Liver (tissue), 9 donors: ENCODE results near the gene SLC6A11. TPM values are rescaled to one million over a fixed set of nuclear protein-coding genes. Genes with fewer than 3 reads are reported as not detected.

Experiments used
- DNase-seq: peaks from one replicate; pipeline ENCODE4 v3.0.0-alpha.2; 2017; ENCODE audit warnings: low spot score
- H3K27ac ChIP-seq, 2 donors: one replicate each; pipeline ENCODE4 v1.7.0; 2013; ENCODE audit warnings: inconsistent platforms in 2 of 2, low read length in 2 of 2, control low read depth in 1 of 2, low read depth in 1 of 2, mild to moderate bottlenecking in 1 of 2
- H3K27me3 ChIP-seq, 4 donors: one replicate each; pipeline versions ENCODE4 v1.6.1 to v1.7.0; 2013; ENCODE audit warnings: low read length in 3 of 4, inconsistent platforms in 1 of 4, mild to moderate bottlenecking in 1 of 4, moderate library complexity in 1 of 4; ENCODE audit not compliant: control insufficient read depth in 4 of 4, insufficient read depth in 4 of 4
- H3K36me3 ChIP-seq, 4 donors: one replicate each; pipeline versions ENCODE4 v1.6.1 to v1.7.0; 2013; ENCODE audit warnings: low read length in 3 of 4, mild to moderate bottlenecking in 3 of 4, low read depth in 1 of 4, moderate library complexity in 1 of 4; ENCODE audit not compliant: control insufficient read depth in 4 of 4, insufficient read depth in 3 of 4
- H3K4me1 ChIP-seq, 4 donors: one replicate each; pipeline versions ENCODE4 v1.6.1 to v1.7.0; 2013; ENCODE audit warnings: low read length in 3 of 4, mild to moderate bottlenecking in 3 of 4, moderate library complexity in 1 of 4; ENCODE audit not compliant: control insufficient read depth in 4 of 4, insufficient read depth in 4 of 4
- H3K4me3 ChIP-seq, 3 donors: one replicate each; pipeline versions ENCODE4 v1.6.1 to v1.7.0; 2013; ENCODE audit warnings: low read length in 3 of 3, control low read depth in 1 of 3, low read depth in 1 of 3, mild to moderate bottlenecking in 1 of 3
- H3K9ac ChIP-seq, 2 donors: one replicate each; pipeline ENCODE4 v1.7.0; 2013; ENCODE audit warnings: low read length in 2 of 2, mild to moderate bottlenecking in 2 of 2, moderate library complexity in 2 of 2, control low read depth in 1 of 2, low read depth in 1 of 2
- H3K9me3 ChIP-seq, 4 donors: one replicate each; pipeline versions ENCODE4 v1.6.1 to v1.7.0; 2013; ENCODE audit warnings: low read length in 3 of 4; ENCODE audit not compliant: control insufficient read depth in 4 of 4
- EGR1 ChIP-seq, 2 donors: IDR thresholded peaks; 2 replicates each; pipeline ENCODE4 v1.6.1; 2016 to 2018; ENCODE audit warnings: antibody characterized with exemption in 2 of 2, low read depth in 2 of 2
- FOXA1 ChIP-seq: IDR thresholded peaks from 2 replicates; pipeline ENCODE4 v1.6.1; 2016; ENCODE audit warnings: antibody characterized with exemption
- FOXA2 ChIP-seq: IDR thresholded peaks from 2 replicates; pipeline ENCODE4 v1.6.1; 2016; ENCODE audit warnings: antibody characterized with exemption
- GABPA ChIP-seq, 2 donors: IDR thresholded peaks in 1 of 2; conservative IDR thresholded peaks in 1 of 2; 2 replicates each; pipeline ENCODE4 v1.6.1; 2016; ENCODE audit warnings: antibody characterized with exemption in 2 of 2, mild to moderate bottlenecking in 1 of 2, moderate library complexity in 1 of 2
- HNF4A ChIP-seq, 2 donors: conservative IDR thresholded peaks; 2 replicates each; pipeline ENCODE4 v1.6.1; 2016; ENCODE audit warnings: antibody characterized with exemption in 2 of 2, mild to moderate bottlenecking in 2 of 2
- HNF4G ChIP-seq: IDR thresholded peaks from 2 replicates; pipeline ENCODE4 v1.6.1; 2016; ENCODE audit warnings: antibody characterized with exemption
- JUND ChIP-seq, 2 donors: IDR thresholded peaks; 2 replicates each; pipeline ENCODE4 v1.6.1; 2016; ENCODE audit warnings: antibody characterized with exemption in 2 of 2
- NR2F2 ChIP-seq: IDR thresholded peaks from 2 replicates; pipeline ENCODE4 v1.6.1; 2016; ENCODE audit warnings: antibody characterized with exemption
- RAD21 ChIP-seq, 2 donors: IDR thresholded peaks; 2 replicates each; pipeline ENCODE4 v1.6.1; 2016; ENCODE audit warnings: antibody characterized with exemption in 2 of 2, mild to moderate bottlenecking in 2 of 2
- RXRA ChIP-seq, 2 donors: IDR thresholded peaks; 2 replicates each; pipeline ENCODE4 v1.6.1; 2017 to 2018; ENCODE audit warnings: antibody characterized with exemption in 2 of 2, mild to moderate bottlenecking in 1 of 2
- SP1 ChIP-seq: IDR thresholded peaks from 2 replicates; pipeline ENCODE4 v1.6.1; 2018; ENCODE audit warnings: antibody characterized with exemption, mild to moderate bottlenecking
- TAF1 ChIP-seq: conservative IDR thresholded peaks from 2 replicates; pipeline ENCODE4 v1.6.1; 2016; ENCODE audit warnings: antibody characterized with exemption, mild to moderate bottlenecking
- YY1 ChIP-seq: IDR thresholded peaks from 2 replicates; pipeline ENCODE4 v1.6.1; 2016; ENCODE audit warnings: antibody characterized with exemption, mild to moderate bottlenecking
- WGBS: extraction: QIAGEN DNeasy Blood & Tissue Kit; methylation state at CpG from one replicate; pipeline ENCODE4 v1.1.7; 2013; 5-methylcytosine and 5-hydroxymethylcytosine counted together
- polyA plus RNA-seq, 2 donors: library from polyadenylated mRNA; stranded (reverse) in 1 of 2; unstranded in 1 of 2; fragments of 200-250 nt in 1 of 2; fragments of >200 nt in 1 of 2; fragmentation: Nextera tagmentation in 1 of 2; extraction: Ambion mirVana in 1 of 2; gene quantifications; one replicate each; pipeline versions ENCODE4 v1.2.1 to v1.2.3, GENCODE V29; 2013 to 2015
- total RNA-seq, 2 donors: library from RNA; depleted of rRNA; stranded (reverse); fragments of >200 nt; gene quantifications; one replicate each; pipeline ENCODE4 v1.2.3, GENCODE V29; 2014
- TF ChIP-seq, protein P1 (sequence below): IDR thresholded peaks from 2 replicates; pipeline ENCODE4 v1.6.1; 2016; ENCODE audit warnings: antibody characterized with exemption, mild to moderate bottlenecking
- TF ChIP-seq, protein P2 (sequence below): IDR thresholded peaks from 2 replicates; pipeline ENCODE4 v1.6.1; 2016; ENCODE audit warnings: antibody characterized with exemption
- TF ChIP-seq, protein P3 (sequence below): IDR thresholded peaks from 2 replicates; pipeline ENCODE4 v1.6.1; 2016; ENCODE audit warnings: antibody characterized with exemption
- TF ChIP-seq, protein P4 (sequence below): fragments of 150-350 bp; IDR thresholded peaks from 2 replicates; pipeline ENCODE4 v1.5.1; 2017; ENCODE audit warnings: improper control_type of control experiment, low read depth, low read length; ENCODE audit not compliant: missing input control
- TF ChIP-seq, protein P5 (sequence below): IDR thresholded peaks from 2 replicates; pipeline ENCODE4 v1.6.1; 2016; ENCODE audit warnings: antibody characterized with exemption
- donor health status: healthy.
- donor health status: healthy.
- donor health status: healthy.
- donor health status: healthy.
- donor health status: healthy.

SLC6A11 gene
- total and polyA plus RNA-seq, 4 donors: under 0.01 to 7.1 (median 0.01) TPM; not detected in 1

DNA sequence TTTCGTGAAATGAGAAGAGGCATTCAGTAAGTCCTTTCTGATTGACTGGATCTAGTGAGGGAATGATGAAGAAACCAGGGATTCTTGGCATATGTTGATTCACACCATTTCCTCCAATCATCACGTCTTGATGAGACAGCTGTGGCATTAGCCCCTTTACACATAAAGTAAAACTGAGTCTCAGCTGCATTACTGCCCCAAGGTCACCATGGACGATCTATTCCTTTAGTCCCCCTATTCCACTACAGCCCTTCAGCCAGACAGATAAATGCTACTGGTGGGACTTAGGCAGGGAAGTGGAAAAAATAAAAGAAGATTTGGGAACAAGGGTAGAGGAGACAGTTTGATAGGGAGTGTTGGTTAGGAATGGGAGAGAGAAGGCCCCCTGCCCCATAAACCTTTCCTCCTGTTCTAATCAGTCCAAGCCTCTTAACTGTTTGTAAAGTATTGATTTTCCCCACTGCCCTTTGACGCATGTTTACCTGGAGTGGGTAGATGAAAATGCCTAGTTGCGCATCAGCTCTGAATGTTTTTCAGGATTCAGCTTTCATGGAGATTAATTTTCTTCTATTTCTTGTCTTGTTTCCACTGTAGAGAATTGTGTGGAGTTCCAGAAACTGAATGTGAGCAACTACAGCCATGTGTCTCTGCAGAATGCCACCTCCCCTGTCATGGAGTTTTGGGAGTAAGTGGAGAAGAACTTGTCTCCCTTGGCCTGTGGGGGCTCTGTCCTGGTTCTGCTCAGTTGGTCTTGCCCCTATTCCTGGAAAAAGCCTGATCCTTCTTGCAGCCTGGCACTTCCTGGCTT, 6.9 kb downstream of the SLC6A11 start:
- Histone ChIP-seq H3K36me3 (no peaks in the 10 kb centered on the region), H3K4me3 (no peak overlapping the region), H3K9ac (no peak overlapping the region), H3K4me1 (no peaks in the 10 kb centered on the region), H3K9me3 (peaks cover 0 to 3% (median 0%) of the 10 kb centered on the region in 4 donors), H3K27ac (no peak overlapping the region), H3K27me3 (no peaks in the 10 kb centered on the region)
- DNase-seq: no peak
- WGBS: 56% methylated on average over 5 of the region's 5 CpGs
- TF ChIP-seq RXRA (IDR thresholded peaks at IDR 0.05): no peak
- no peak for TF ChIP-seq RAD21 (IDR thresholded peaks at IDR 0.05)
- TF ChIP-seq YY1: no peak
- TF ChIP-seq GABPA (IDR thresholded peaks at IDR 0.05 in 1 of 2, conservative IDR thresholded peaks at IDR 0.05 in 1 of 2): no peak
- TF ChIP-seq HNF4G: no peak
- no peak for TF ChIP-seq TAF1
- no peak for TF ChIP-seq FOXA2
- no peak for TF ChIP-seq HNF4A (conservative IDR thresholded peaks at IDR 0.05)
- TF ChIP-seq, protein P1, sequence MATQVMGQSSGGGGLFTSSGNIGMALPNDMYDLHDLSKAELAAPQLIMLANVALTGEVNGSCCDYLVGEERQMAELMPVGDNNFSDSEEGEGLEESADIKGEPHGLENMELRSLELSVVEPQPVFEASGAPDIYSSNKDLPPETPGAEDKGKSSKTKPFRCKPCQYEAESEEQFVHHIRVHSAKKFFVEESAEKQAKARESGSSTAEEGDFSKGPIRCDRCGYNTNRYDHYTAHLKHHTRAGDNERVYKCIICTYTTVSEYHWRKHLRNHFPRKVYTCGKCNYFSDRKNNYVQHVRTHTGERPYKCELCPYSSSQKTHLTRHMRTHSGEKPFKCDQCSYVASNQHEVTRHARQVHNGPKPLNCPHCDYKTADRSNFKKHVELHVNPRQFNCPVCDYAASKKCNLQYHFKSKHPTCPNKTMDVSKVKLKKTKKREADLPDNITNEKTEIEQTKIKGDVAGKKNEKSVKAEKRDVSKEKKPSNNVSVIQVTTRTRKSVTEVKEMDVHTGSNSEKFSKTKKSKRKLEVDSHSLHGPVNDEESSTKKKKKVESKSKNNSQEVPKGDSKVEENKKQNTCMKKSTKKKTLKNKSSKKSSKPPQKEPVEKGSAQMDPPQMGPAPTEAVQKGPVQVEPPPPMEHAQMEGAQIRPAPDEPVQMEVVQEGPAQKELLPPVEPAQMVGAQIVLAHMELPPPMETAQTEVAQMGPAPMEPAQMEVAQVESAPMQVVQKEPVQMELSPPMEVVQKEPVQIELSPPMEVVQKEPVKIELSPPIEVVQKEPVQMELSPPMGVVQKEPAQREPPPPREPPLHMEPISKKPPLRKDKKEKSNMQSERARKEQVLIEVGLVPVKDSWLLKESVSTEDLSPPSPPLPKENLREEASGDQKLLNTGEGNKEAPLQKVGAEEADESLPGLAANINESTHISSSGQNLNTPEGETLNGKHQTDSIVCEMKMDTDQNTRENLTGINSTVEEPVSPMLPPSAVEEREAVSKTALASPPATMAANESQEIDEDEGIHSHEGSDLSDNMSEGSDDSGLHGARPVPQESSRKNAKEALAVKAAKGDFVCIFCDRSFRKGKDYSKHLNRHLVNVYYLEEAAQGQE: no peak
- no peak for TF ChIP-seq NR2F2
- TF ChIP-seq, protein P2, sequence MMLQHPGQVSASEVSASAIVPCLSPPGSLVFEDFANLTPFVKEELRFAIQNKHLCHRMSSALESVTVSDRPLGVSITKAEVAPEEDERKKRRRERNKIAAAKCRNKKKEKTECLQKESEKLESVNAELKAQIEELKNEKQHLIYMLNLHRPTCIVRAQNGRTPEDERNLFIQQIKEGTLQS: no peak
- TF ChIP-seq EGR1 (IDR thresholded peaks at IDR 0.05; ENCODE audit: low read depth in 2 of 2): no peak

DNA sequence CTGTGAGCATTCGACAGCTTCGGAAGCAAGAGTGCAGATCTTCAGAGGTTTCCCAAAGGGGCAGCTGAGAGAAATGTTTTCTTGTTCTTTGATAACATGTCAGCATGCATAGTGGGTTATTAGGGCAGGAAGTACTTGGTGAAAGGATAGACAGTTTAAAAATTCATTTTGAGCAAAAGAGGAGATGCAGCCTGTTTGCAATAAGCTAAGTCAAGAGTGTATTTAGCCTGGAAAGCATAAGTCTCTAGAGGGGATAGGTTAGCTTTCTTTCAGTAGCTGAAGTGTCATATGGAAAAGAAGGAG, 7.4 kb downstream of the SLC6A11 start:
- Histone ChIP-seq H3K9me3 (peaks cover 0 to 3% (median 0%) of the 10 kb centered on the region in 4 donors), H3K27ac (no peak overlapping the region), H3K4me1 (no peaks in the 10 kb centered on the region), H3K4me3 (no peak overlapping the region), H3K27me3 (no peaks in the 10 kb centered on the region), H3K36me3 (no peaks in the 10 kb centered on the region), H3K9ac (no peak overlapping the region)
- no peak for DNase-seq
- TF ChIP-seq NR2F2 (no peak), YY1 (no peak), HNF4G (no peak), HNF4A (conservative IDR thresholded peaks at IDR 0.05) (no peak), RXRA (IDR thresholded peaks at IDR 0.05) (no peak), RAD21 (IDR thresholded peaks at IDR 0.05) (no peak), EGR1 (IDR thresholded peaks at IDR 0.05; ENCODE audit: low read depth in 2 of 2) (no peak), TAF1 (no peak), GABPA (IDR thresholded peaks at IDR 0.05 in 1 of 2, conservative IDR thresholded peaks at IDR 0.05 in 1 of 2) (no peak), FOXA1 (no peak), FOXA2 (no peak), SP1 (no peak), JUND (IDR thresholded peaks at IDR 0.05) (no peak)
- TF ChIP-seq, protein P2: no peak
- TF ChIP-seq, protein P1: no peak
- TF ChIP-seq, protein P3, sequence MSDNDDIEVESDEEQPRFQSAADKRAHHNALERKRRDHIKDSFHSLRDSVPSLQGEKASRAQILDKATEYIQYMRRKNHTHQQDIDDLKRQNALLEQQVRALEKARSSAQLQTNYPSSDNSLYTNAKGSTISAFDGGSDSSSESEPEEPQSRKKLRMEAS: no peak
- TF ChIP-seq, protein P4, sequence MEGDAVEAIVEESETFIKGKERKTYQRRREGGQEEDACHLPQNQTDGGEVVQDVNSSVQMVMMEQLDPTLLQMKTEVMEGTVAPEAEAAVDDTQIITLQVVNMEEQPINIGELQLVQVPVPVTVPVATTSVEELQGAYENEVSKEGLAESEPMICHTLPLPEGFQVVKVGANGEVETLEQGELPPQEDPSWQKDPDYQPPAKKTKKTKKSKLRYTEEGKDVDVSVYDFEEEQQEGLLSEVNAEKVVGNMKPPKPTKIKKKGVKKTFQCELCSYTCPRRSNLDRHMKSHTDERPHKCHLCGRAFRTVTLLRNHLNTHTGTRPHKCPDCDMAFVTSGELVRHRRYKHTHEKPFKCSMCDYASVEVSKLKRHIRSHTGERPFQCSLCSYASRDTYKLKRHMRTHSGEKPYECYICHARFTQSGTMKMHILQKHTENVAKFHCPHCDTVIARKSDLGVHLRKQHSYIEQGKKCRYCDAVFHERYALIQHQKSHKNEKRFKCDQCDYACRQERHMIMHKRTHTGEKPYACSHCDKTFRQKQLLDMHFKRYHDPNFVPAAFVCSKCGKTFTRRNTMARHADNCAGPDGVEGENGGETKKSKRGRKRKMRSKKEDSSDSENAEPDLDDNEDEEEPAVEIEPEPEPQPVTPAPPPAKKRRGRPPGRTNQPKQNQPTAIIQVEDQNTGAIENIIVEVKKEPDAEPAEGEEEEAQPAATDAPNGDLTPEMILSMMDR: no peak
- TF ChIP-seq, protein P5, sequence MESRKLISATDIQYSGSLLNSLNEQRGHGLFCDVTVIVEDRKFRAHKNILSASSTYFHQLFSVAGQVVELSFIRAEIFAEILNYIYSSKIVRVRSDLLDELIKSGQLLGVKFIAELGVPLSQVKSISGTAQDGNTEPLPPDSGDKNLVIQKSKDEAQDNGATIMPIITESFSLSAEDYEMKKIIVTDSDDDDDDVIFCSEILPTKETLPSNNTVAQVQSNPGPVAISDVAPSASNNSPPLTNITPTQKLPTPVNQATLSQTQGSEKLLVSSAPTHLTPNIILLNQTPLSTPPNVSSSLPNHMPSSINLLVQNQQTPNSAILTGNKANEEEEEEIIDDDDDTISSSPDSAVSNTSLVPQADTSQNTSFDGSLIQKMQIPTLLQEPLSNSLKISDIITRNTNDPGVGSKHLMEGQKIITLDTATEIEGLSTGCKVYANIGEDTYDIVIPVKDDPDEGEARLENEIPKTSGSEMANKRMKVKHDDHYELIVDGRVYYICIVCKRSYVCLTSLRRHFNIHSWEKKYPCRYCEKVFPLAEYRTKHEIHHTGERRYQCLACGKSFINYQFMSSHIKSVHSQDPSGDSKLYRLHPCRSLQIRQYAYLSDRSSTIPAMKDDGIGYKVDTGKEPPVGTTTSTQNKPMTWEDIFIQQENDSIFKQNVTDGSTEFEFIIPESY: no peak
- 80% methylated on average over 2 of the region's 2 CpGs for WGBS
